H1 (cell line): ENCODE measurements around the gene PCID2. TPM values are rescaled to one million over a fixed set of nuclear protein-coding genes. Genes with fewer than 3 reads are reported as not detected.

ENCODE experiments used
- HDAC2 ChIP-seq, 2 experiments: fragments of 300-600 bp in 1 of 2; sonication (generic) in 1 of 2; IDR thresholded peaks; 2 replicates each; pipeline ENCODE4 v1.6.1; 2011 to 2012; ENCODE audit warnings: low read depth in 2 of 2, low read length in 2 of 2, mild to moderate bottlenecking in 2 of 2, moderate library complexity in 2 of 2, borderline replicate concordance in 1 of 2, inconsistent platforms in 1 of 2
- SIN3A ChIP-seq, 2 experiments: IDR thresholded peaks in 1 of 2; conservative IDR thresholded peaks in 1 of 2; 2 replicates each; pipeline ENCODE4 v1.6.1; 2011 to 2012; ENCODE audit warnings: low read length in 2 of 2, improper control_type of control experiment in 1 of 2, low read depth in 1 of 2, mild to moderate bottlenecking in 1 of 2
- TBP ChIP-seq: IDR thresholded peaks from 2 replicates; pipeline ENCODE4 v1.6.1; 2011; ENCODE audit warnings: low read depth, low read length, improper control_type of control experiment
- polyA plus RNA-seq, 7 experiments: library from polyadenylated mRNA; depleted of rRNA in 3 of 7; stranded (reverse) in 5 of 7; unstranded in 2 of 7; fragments of >200 nt in 5 of 7; fragments of 200-250 nt in 2 of 7; gene quantifications; 1 replicate in 5 of 7; 2 replicates in 1 of 7; 4 replicates in 1 of 7; pipeline versions ENCODE4 v1.2.1 to v1.2.3, GENCODE V29; 2011 to 2013; ENCODE audit warnings: missing spikeins in 2 of 7, mixed read lengths in 2 of 7
- total RNA-seq: library from RNA; stranded (reverse); fragmentation: NEBNext Ultra II Directional; extraction: Animal tissue kit (Norgen Biotek cat#: 25700); gene quantifications from 2 replicates; pipeline ENCODE4 v1.2.1, GENCODE V29; 2021

Gene PCID2
- total and polyA plus RNA-seq, 2 of the 8 experiments (the other 6 are each of a cell fraction or from before 2014, with no cell fraction given), result 72.4 to 72.8 TPM

- TF ChIP-seq TBP, result no peak
- no peak for TF ChIP-seq HDAC2 (IDR thresholded peaks at IDR 0.05; ENCODE audit: borderline replicate concordance in 1 of 2, low read depth in 2 of 2, low read length in 2 of 2)
- no peak for TF ChIP-seq SIN3A (conservative IDR thresholded peaks at IDR 0.05 in 1 of 2, IDR thresholded peaks at IDR 0.05 in 1 of 2; ENCODE audit: low read depth in 1 of 2, low read length in 2 of 2)
These were observed 15.6 kb downstream of the PCID2 start (continued) for GRCh38 chr13:113192902-113193301.
